Measurements from ENCODE around the gene STX10.
"Not testable (repeated sequence)": the region's sequence is repeated elsewhere in the genome, so short reads cannot be mapped to it uniquely, and the experiment has no call there.

The STX10 gene

GRCh38 chr19:13149173-13149627 is 975 bp downstream of the STX10 start:
- DNase-seq: not testable (repeated sequence)

DNA sequence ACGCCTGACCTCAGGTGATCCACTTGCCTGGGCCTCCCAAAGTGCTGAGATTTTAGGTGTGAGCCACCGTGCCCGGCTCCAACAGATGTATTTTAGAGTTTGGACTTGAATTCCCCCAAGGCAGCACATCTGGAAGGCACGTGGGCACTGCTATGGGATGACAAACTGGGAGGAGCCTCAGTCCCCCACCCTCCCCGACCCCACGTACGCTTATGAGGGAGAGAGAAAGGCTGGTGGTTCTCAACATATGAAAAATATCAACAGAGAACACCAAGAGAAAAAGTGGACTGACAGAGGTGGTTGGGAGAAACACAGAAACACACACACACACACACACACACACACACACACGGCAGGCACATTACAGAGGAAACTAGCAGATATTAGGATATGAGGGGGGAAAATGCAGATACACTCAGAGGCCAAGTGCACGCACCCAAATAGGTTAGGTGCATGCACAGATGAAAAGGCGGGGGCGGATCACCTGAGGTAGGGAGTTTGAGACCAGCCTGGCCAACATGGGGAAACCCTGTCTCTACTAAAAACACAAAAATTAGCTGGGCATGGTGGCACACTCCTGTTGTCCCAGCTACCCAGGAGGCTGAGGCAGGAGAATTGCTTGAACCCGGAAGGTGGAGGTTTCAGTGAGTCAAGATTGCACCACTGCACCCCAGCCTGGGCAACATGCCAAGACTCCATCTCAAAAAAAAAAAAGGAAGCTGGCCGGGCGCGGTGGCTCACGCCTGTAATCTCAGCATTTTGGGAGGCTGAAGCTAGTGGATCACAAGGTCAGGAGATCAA is 3.2 kb downstream of the STX10 start:
- DNase-seq: no peak

DNA sequence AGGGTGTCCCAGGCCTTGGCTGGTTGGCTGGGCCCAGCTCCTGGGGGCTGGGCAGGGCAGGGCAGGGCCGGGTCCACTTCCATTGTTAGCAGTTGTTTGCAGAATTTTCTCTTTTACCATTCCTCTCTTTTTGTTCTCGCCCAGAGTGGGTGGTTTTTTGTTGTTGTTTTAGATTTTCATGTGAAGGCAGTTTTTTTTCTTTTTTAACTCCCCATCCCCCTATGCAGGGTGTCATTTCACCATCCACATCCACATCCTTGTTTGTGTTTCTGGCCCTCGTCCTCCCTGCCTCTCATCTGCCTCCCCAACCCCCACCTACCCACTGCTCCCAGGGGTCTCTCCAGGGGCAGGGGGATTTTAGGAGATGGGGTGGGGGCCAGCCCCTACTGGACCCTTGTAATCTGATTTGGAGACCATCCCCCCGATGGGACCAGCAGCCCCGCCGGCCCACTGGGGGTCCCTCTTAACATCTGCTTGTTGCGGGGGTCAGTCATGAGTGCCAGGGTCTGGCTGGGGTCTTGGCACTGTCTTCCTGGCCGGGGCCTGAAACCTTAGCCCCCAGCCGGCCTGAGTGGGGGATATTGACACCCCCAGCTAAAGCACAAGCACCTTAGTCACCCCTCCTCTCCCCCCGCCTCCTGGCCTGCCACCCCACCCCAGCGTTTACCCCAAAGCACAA is 10.4 kb downstream of the STX10 start:
- no peak for DNase-seq

DNA sequence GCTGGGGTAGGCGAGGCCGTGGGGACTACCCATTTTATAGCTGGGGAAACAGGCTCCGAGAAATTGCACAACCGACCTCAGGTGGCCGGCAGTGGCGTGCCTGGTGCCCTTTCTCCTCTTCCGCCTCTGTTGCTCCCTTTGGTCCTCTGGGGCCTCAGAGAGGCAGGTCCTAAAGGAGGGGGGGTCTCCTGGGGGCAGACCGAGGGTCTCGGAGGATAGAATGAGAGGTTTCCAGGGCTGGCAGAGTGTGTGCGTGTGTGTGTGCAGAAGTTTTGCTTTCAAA is 11.3 kb downstream of the STX10 start:
- no peak for DNase-seq

DNA sequence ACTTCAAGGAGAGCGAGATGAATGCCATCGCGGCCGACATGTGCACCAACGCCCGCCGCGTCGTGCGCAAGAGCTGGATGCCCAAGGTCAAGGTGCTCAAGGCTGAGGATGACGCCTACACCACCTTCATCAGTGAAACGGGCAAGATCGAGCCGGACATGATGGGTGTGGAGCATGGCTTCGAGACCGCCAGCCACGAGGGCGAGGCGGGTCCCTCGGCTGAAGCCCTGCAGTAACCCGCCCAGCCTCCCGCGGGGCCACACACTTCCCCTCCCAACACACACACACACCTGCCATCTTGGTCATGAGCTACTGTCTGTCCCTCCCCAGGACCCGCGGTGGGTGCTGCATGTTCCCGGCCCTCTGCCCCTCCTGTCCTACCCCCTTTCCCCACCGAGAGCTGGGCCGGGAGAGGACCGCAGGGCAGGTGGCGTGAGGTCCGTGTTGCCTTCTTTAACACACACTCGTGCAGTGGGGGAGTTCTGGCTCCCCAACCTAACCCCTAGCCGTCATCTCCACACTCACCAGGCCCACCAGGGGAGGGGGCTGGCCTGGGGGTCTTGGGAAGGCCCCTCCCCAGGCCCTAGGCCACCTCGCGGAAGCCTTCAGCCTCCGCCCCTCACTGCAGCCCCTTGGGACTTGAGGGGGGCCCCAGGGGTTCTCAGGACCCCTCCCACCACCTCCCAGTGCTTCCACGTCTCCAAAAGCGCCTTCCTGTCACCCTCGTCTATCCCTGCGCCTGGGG is 11.8 kb downstream of the STX10 start:
- DNase-seq: no peak

DNA sequence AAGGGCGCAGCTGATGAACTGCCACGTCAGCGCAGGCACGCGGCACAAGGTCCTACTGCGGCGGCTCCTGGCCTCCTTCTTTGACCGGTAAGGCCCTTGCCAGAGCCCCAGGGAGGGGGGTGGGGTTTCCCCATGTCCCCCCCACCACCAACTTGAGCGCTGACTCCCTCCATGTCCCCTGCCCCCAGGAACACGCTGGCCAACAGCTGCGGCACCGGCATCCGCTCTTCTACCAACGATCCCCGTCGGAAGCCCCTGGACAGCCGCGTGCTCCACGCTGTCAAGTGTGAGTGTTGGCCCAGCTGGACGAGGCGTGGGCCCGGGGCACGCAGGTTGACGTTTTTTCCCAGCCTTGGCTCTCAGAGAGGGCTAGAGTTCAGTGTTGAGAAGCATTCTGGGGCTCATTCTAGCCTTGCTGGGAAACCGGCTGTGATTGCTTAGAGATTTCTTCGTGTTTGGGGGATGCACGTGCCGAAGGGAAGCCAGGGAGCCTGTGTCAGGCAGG is 12.8 kb downstream of the STX10 start:
- DNase-seq: no peak

DNA sequence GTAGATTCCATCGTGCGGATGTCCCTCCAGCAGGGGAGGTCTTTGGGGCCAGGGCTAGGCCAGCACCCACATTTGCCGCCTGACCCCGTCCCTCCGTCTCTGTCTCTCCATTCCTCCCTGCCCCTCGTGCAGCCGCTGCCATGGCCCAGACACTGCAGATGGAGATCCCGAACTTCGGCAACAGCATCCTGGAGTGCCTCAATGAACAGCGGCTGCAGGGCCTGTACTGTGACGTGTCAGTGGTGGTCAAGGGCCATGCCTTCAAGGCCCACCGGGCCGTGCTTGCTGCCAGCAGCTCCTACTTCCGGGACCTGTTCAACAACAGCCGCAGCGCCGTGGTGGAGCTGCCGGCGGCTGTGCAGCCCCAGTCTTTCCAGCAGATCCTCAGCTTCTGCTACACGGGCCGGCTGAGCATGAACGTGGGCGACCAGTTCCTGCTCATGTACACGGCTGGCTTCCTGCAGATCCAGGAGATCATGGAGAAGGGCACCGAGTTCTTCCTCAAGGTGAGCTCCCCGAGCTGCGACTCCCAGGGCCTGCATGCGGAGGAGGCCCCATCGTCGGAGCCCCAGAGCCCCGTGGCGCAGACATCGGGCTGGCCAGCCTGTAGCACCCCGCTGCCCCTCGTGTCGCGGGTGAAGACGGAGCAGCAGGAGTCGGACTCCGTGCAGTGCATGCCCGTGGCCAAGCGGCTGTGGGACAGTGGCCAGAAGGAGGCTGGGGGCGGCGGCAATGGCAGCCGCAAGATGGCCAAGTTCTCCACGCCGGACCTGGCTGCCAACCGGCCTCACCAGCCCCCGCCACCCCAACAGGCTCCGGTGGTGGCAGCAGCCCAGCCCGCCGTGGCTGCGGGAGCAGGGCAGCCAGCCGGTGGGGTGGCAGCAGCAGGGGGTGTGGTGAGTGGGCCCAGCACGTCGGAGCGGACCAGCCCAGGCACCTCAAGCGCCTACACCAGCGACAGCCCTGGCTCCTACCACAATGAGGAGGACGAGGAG is 14.8 kb downstream of the STX10 start:
- peak in 3 of 56 donors; percentile 10 to 22 (median 22) for DNase-seq

DNA sequence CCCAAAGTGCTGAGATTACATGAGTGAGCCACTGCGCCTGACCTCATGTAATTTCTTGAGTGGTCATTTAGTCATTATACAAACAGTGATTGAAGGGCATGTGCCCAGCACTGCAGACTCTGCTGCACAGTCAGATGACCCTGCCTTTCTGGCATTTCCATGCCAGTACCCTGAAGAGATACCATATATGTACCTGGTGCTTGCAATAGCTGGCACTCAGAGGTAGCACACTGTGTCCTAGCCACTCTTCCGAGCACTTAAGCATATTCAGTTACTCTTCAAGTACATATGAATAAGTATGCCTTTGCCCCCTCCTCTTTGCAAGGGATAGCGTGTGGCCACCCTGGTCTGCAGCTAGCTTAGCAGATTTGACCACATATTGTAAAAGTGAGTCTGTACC is 15.5 kb downstream of the STX10 start:
- DNase-seq: no peak

- peak in 11 of 56 donors; percentile 3 to 53 (median 22) for DNase-seq
Measured at GRCh38 chr19:13133241-13133870, 16.8 kb downstream of the STX10 start.

DNA sequence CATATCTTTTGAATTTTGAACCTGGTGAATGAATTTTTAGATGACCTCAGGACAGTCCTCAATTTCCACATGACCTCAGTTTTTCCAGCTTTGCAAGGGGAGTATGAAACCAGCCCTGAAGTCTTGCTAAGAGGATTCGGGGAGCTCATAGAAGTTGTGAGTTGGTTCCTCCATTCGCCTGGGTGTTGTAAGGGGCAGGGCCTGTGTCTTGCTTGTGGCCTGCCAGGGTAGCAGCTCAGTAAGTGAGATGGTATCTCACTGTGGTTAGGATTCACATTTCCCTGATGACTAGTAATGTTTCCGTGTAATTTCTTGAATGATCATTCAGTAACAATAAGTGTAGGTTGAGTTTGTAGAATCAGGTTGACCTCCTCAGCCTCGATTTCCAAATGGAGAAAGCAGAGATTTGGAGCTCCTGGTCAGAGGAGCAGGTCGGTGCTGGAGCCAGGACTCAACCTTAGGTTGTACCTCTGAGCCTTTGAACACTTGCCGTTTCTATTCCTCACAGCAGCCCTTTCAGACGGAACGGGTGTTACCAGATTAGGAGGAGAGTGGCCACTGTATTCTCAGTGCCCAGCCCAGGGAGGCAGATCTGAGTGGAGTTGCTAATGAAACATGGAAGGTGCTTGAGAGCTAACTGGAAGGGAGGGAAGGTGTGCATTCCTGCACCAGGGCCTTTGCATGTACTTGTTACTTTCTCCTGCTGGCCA is 17.5 kb downstream of the STX10 start:
- DNase-seq: no peak

DNA sequence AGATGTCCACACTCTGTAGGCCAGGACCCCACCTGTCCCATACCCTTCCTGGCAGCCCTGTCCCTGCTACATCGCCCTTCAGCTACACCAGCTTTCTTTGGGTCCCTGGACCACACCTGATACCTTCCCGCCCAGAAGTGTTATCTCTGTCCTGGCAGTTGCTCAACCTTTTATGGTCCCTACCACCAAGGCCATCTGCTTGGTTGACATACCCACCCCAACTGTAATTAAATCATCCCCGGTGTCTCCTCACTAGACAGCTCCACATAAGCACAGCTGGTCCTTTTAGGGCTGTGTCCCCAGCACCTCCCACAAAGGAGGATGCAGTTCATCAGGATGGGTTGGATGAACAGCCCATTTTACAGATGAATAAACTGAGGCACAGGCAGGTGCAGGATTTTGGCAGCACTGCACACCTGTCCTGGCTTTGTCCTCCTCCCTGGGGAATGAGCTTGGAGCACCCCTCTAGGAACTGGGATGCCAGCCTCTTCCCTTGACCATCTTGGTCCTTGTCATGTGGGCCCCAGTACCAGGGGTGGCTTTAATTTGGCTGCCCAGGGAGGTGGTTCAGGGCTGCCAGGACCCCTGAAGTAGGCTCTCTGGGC is 19.2 kb downstream of the STX10 start:
- DNase-seq: no peak

- DNase-seq: no peak
Measured at GRCh38 chr19:13129384-13129783, 20.8 kb downstream of the STX10 start.

DNA sequence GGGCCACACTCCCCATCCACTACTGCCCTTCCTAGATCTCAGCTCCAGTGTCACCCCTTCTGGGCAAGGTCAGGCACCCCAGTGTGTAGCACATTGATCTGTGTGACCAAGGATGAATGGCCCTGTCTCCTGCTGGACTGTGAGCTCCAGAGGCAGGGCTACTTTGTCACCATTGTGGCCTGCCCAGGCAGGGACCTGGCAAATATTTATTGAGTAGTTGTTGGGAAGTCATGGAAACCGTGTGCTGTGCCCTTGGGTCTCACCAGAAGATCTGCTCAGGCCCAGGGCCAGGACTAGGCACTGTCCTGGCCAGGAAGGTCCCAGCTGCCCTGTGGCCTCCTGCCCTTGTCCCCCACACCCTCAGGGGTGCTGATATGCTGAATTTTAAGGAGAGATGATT is 21.6 kb downstream of the STX10 start:
- DNase-seq: no peak

- no peak for DNase-seq
Measured at GRCh38 chr19:13127811-13128575, 22.2 kb downstream of the STX10 start.

DNA sequence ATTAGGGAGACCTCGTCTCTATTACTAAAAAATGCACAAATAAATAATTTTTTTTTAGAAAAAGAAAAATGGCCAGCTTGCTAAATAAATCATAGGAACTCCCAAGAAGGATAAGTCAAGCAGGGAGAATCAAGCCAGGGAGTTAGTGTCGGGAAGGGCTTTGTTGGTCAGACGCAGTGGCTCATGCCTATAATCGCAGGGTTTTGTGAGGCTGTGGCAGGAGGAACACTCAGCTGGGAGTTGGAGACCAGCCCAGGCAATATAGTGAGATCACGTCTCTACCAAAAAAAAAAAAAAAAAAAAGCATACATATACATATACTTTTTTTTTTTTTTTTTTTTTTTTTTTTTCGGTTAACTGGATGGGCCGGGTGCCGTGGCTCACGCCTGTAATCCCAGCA is 23.1 kb downstream of the STX10 start:
- DNase-seq: no peak

DNA sequence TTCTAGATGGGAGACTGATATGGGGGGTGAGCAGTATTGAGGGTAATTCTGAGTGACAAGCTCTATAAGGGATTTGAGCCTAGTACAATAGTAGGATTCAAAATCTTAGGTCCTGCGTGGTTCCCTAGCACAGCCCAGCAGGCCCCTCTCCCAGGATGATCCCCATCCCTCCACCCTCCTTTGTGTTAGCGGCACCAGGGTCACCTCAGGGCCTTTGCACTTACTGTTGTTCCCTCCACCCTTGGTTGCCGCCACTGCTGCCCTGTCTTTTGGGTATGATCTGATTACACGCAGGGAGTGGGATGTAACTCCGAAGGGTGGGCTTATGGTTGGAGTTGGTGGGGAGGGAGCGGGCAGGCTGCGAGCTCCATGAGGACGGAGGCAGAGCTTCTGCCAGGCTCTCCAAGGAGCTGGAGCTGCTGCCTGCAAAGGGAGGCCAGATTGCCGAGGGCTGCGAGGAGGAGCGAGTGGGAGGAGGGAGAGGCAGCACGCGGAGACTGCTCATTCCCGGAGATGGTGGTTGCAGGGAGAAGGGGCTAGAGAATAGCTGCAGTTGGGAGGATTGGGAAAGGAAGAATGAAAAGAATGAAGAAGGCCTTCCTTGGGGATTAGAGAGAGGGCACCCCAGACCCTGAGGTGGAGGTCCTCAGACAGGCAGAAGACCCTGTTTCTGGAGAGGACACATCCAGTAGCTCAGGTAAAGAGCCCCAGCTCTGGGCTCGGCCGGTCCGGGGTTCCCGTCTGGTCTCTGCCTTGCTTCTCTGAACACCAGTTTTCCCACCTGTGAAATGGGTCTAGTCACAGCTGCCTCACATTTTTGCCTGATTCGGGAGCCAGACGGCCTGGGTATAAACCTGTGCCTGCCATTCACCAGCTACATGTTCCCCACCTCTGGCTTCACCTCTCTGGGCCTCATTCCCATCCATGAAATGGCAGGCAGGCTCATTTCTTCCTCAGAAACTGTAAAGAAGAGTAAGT is 26.9 kb downstream of the STX10 start:
- DNase-seq: peak in 14 of 56 donors; percentile 10 to 57 (median 32)

- no peak for DNase-seq
Measured at GRCh38 chr19:13122275-13122878, 27.8 kb downstream of the STX10 start.

Data from amygdala (tissue), 56 donors.